A549 (cell line): ENCODE results near the gene CCDC136. TPM values are rescaled to one million over a fixed set of nuclear protein-coding genes. Genes with fewer than 3 reads are reported as not detected.

ENCODE experiments used
- ATAC-seq, 2 experiments: fragments of 200-7000 bp in 1 of 2; fragments of >200 bp in 1 of 2; cut with Nextera tagmentation in 1 of 2; cut with Tn5 transposase in 1 of 2; 3 replicates each; pipeline versions ENCODE4 v1.8.0 to v1.9.1; 2018 to 2020; ENCODE audit warnings: mild to moderate bottlenecking in 1 of 2, moderate library complexity in 1 of 2
- CTCF ChIA-PET: fragments of 300-600 bp; sonication (Branson Sonifier 250); formaldehyde crosslinking; extraction: SDS; loops from one replicate; lab custom pipeline; 2021; ENCODE audit warnings: antibody characterized with exemption, inconsistent platforms; lab: Yijun Ruan, JAX
- POLR2A ChIA-PET: fragments of 350-600 bp; formaldehyde crosslinking; extraction: SDS; loops from one replicate; lab custom pipeline; 2021; ENCODE audit warnings: antibody characterized with exemption, inconsistent platforms; lab: Yijun Ruan, JAX
- DNase-seq, 2 experiments: peaks; one replicate each; pipeline versions ENCODE4 v3.0.0 to v3.0.0-alpha.2; 2011 to 2016; ENCODE audit warnings: low read depth in 1 of 2, low spot score in 1 of 2
- FAIRE-seq: peaks from 2 replicates; lab custom pipeline; 2011; peaks lifted over from hg19 to GRCh38; lab: Jason Lieb, UNC
- H3K27ac ChIP-seq, 2 experiments: fragments of >200 bp; sonication (Bioruptor Twin); formaldehyde crosslinking; 3 replicates each; pipeline ENCODE4 v1.5.1; 2016 to 2017
- H3K4me1 ChIP-seq: fragments of >200 bp; sonication (Bioruptor Twin); formaldehyde crosslinking; 3 replicates; pipeline ENCODE4 v1.6.1; 2016
- H3K4me2 ChIP-seq: fragments of >200 bp; sonication (Bioruptor Twin); formaldehyde crosslinking; 3 replicates; pipeline ENCODE4 v1.6.1; 2016
- H3K4me3 ChIP-seq: fragments of >200 bp; sonication (Bioruptor Twin); formaldehyde crosslinking; 3 replicates; pipeline ENCODE4 v1.5.1; 2016
- H3K9me3 ChIP-seq: fragments of >200 bp; sonication (Bioruptor Twin); formaldehyde crosslinking; 3 replicates; pipeline ENCODE4 v1.6.1; 2016
- ATOH8 ChIP-seq: fragments of 250-450 bp; sonication (Bioruptor Pico); IDR thresholded peaks from 2 replicates; pipeline ENCODE4 v1.5.0; 2020; ENCODE audit warnings: low read depth, mild to moderate bottlenecking, moderate library complexity
- BCL3 ChIP-seq: fragments of >200 bp; sonication (Bioruptor Twin); formaldehyde crosslinking; IDR thresholded peaks from 3 replicates; pipeline ENCODE4 v1.6.1; 2016
- BHLHE40 ChIP-seq: IDR thresholded peaks from 2 replicates; pipeline ENCODE4 v1.6.1; 2012; ENCODE audit warnings: low read depth, low read length, inconsistent platforms
- CHD2 ChIP-seq: fragments of 150-350 bp; IDR thresholded peaks from 2 replicates; pipeline ENCODE4 v1.6.1; 2014; ENCODE audit warnings: low read length; ENCODE audit not compliant: partially characterized antibody
- EHF ChIP-seq: fragments of 250-450 bp; sonication (Bioruptor Pico); IDR thresholded peaks from 2 replicates; pipeline ENCODE4 v1.5.0; 2020; ENCODE audit warnings: mild to moderate bottlenecking
- EHMT2 ChIP-seq: fragments of 200-600 bp; sonication (generic); IDR thresholded peaks from 2 replicates; pipeline ENCODE4 v1.6.1; 2016; ENCODE audit warnings: antibody characterized with exemption, low read depth, mild to moderate bottlenecking, moderate library complexity
- EP300 ChIP-seq, 2 experiments: fragments of >200 bp; sonication (Bioruptor Twin); formaldehyde crosslinking; IDR thresholded peaks; 2 replicates in 1 of 2; 3 replicates in 1 of 2; pipeline ENCODE4 v1.6.1; 2016 to 2017
- ESRRA ChIP-seq: fragments of 150-350 bp; IDR thresholded peaks from 2 replicates; pipeline ENCODE4 v1.6.1; 2014; ENCODE audit warnings: mild to moderate bottlenecking, low read length, borderline replicate concordance
- FOSB ChIP-seq: fragments of 250-450 bp; sonication (Bioruptor Pico); IDR thresholded peaks from 2 replicates; pipeline ENCODE4 v1.5.0; 2020; ENCODE audit warnings: mild to moderate bottlenecking, moderate library complexity
- FOSL2 ChIP-seq, 2 experiments: fragments of 450-650 bp in 1 of 2; fragments of >200 bp in 1 of 2; sonication (Bioruptor Twin) in 1 of 2; formaldehyde crosslinking; IDR thresholded peaks; 2 replicates each; pipeline versions ENCODE4 v1.5.0 to v1.6.1; 2016 to 2020; ENCODE audit warnings: mild to moderate bottlenecking in 1 of 2, moderate library complexity in 1 of 2
- HDAC2 ChIP-seq: fragments of 200-600 bp; sonication (generic); IDR thresholded peaks from 2 replicates; pipeline ENCODE4 v1.6.1; 2016
- HES2 ChIP-seq: fragments of >200 bp; sonication (Bioruptor Twin); formaldehyde crosslinking; IDR thresholded peaks from 2 replicates; pipeline ENCODE4 v1.6.1; 2016
- JUNB ChIP-seq: fragments of >200 bp; sonication (Bioruptor Twin); formaldehyde crosslinking; IDR thresholded peaks from 2 replicates; pipeline ENCODE4 v1.6.1; 2016
- KDM1A ChIP-seq: fragments of 200-600 bp; sonication (generic); IDR thresholded peaks from 2 replicates; pipeline ENCODE4 v1.6.1; 2016; ENCODE audit warnings: low read depth, mild to moderate bottlenecking
- KDM5A ChIP-seq: fragments of 200-600 bp; sonication (generic); IDR thresholded peaks from 2 replicates; pipeline ENCODE4 v1.6.1; 2016; ENCODE audit warnings: antibody characterized with exemption, mild to moderate bottlenecking
- MAX ChIP-seq: IDR thresholded peaks from 2 replicates; pipeline ENCODE4 v1.6.1; 2012
- MAZ ChIP-seq: fragments of 150-350 bp; IDR thresholded peaks from 2 replicates; pipeline ENCODE4 v1.6.1; 2014; ENCODE audit warnings: antibody characterized with exemption, low read depth, low read length, borderline replicate concordance
- MYC ChIP-seq: IDR thresholded peaks from 2 replicates; pipeline ENCODE4 v1.6.1; 2012; ENCODE audit warnings: mild to moderate bottlenecking, inconsistent platforms, low read length, improper control_type of control experiment, borderline replicate concordance
- PBX3 ChIP-seq: IDR thresholded peaks from 2 replicates; pipeline ENCODE4 v1.6.1; 2012
- RARB ChIP-seq: fragments of 250-450 bp; sonication (Bioruptor Pico); IDR thresholded peaks from 2 replicates; pipeline ENCODE4 v1.8.0; 2021; ENCODE audit warnings: mild to moderate bottlenecking, moderate library complexity
- SREBF2 ChIP-seq: fragments of 450-650 bp; IDR thresholded peaks from 2 replicates; pipeline ENCODE4 v1.6.1; 2014; ENCODE audit warnings: mild to moderate bottlenecking, moderate library complexity
- TFCP2L1 ChIP-seq: fragments of 250-450 bp; sonication (Bioruptor Pico); IDR thresholded peaks from 2 replicates; pipeline ENCODE4 v1.5.0; 2021; ENCODE audit warnings: mild to moderate bottlenecking
- ZNF302 ChIP-seq: fragments of 250-450 bp; sonication (Bioruptor Pico); IDR thresholded peaks from 2 replicates; pipeline ENCODE4 v1.9.0; 2021; ENCODE audit warnings: inconsistent platforms, mild to moderate bottlenecking, moderate library complexity
- ZSCAN20 ChIP-seq: fragments of 250-450 bp; sonication (Bioruptor Pico); IDR thresholded peaks from 2 replicates; pipeline ENCODE4 v1.8.0; 2022; ENCODE audit warnings: mild to moderate bottlenecking, moderate library complexity
- WGBS: methylation state at CpG from one replicate; pipeline ENCODE4 v1.1.6; 2017; ENCODE audit errors: missing lambda C conversion rate; 5-methylcytosine and 5-hydroxymethylcytosine counted together
- polyA plus RNA-seq, 4 experiments: library from polyadenylated mRNA; depleted of rRNA in 3 of 4; stranded (reverse); fragments of >200 nt; fragmentation: RNase III in 1 of 4; extraction: RNeasy Plus Mini Kit Qiagen cat#74134 plus additional on column Dnase treatment in 1 of 4; gene quantifications; 2 replicates in 3 of 4; 3 replicates in 1 of 4; pipeline ENCODE4 v1.2.3, GENCODE V29; 2011 to 2017

Gene CCDC136
- polyA plus RNA-seq, 2 of the 4 experiments (the other 2 are of a cell fraction), result 4.7 to 5.4 TPM

GRCh38 chr7:128744366-128744905 lies 47.3 kb upstream of the CCDC136 start:
- Histone ChIP-seq H3K9me3 (no peaks in the 10 kb centered on the region), H3K27ac (no peak overlapping the region), H3K4me3 (no peak overlapping the region), H3K4me2 (no peak overlapping the region), H3K4me1 (peaks cover 41% of the 10 kb centered on the region)
- WGBS, result 64% methylated on average over 2 of the region's 2 CpGs
- DNase-seq (no peak), ATAC-seq (no peak), FAIRE-seq (no peak)
- TF ChIP-seq ZSCAN20 (CRISPR knock-in tag) (no peak), EHMT2 (no peak), PBX3 (no peak), FOSL2 (IDR thresholded peaks at IDR 0.05) (no peak), FOSL2 (CRISPR knock-in tag; IDR thresholded peaks at IDR 0.05) (no peak), BHLHE40 (no peak), ZNF302 (CRISPR knock-in tag) (no peak), MAX (no peak), EHF (CRISPR knock-in tag) (no peak), HDAC2 (no peak), ESRRA (no peak)
- ChIA-PET POLR2A (interaction anchor here (1.8 kb wide), 1 partner anchor 11 kb away, joined by 4 read pairs; no protein-coding TSS in a partner anchor), CTCF (no interaction called here)

- H3K27ac ChIP-seq, result no peak overlapping the region
- ChIA-PET POLR2A (no interaction called here), CTCF (interaction anchor here (0.7 kb wide), 1 partner anchor 29 kb away, joined by 4 read pairs; no protein-coding TSS in a partner anchor)
- H3K4me1 ChIP-seq, result peaks cover 37% of the 10 kb centered on the region
- H3K4me3 ChIP-seq, result no peak overlapping the region
- FAIRE-seq (no peak), DNase-seq (no peak), ATAC-seq (no peak)
- H3K9me3 ChIP-seq, result no peaks in the 10 kb centered on the region
- 100% methylated on average over 1 of the region's 1 CpG for WGBS
- TF ChIP-seq KDM5A, result no peak
- TF ChIP-seq EP300 (IDR thresholded peaks at IDR 0.05), result no peak
- no peak for TF ChIP-seq FOSB (CRISPR knock-in tag)
- TF ChIP-seq SREBF2, result no peak
- TF ChIP-seq TFCP2L1, result no peak
- no peak for TF ChIP-seq MAZ
- TF ChIP-seq ATOH8 (CRISPR knock-in tag), result no peak
- H3K4me2 ChIP-seq, result no peak overlapping the region
Measured at GRCh38 chr7:128745706-128746105, 46.1 kb upstream of the CCDC136 start.

GRCh38 chr7:128747327-128748079 lies 44.3 kb upstream of the CCDC136 start:
- ATAC-seq, result no peak
- TF ChIP-seq JUNB (no peak), HES2 (no peak), HDAC2 (no peak), ZSCAN20 (CRISPR knock-in tag) (no peak), EP300 (IDR thresholded peaks at IDR 0.05) (no peak), MYC (no peak), RARB (CRISPR knock-in tag) (no peak), TFCP2L1 (no peak), ZNF302 (CRISPR knock-in tag) (no peak), KDM1A (no peak), CHD2 (no peak), BCL3 (no peak)
- ChIA-PET CTCF (interaction anchor here (0.6 to 1.2 kb wide), 3 partner anchors 12 to 136 kb away, joined by 3 read pairs; no protein-coding TSS in a partner anchor), POLR2A (no interaction called here)
- Histone ChIP-seq H3K27ac (no peak overlapping the region), H3K4me1 (peaks cover 19% of the 10 kb centered on the region), H3K9me3 (no peaks in the 10 kb centered on the region), H3K4me2 (no peak overlapping the region), H3K4me3 (no peak overlapping the region)
- no peak for FAIRE-seq
- no peak for DNase-seq
- WGBS, result 87% methylated on average over 6 of the region's 6 CpGs
